Measurements from ENCODE around the gene ABCA6.

The ABCA6 gene

GRCh38 chr17:69046121-69046807, 95.4 kb downstream of the ABCA6 start:
- no peak for DNase-seq (ENCODE audit: low spot score)

GRCh38 chr17:69045646-69046045, 96.0 kb downstream of the ABCA6 start:
- no peak for DNase-seq (ENCODE audit: low spot score)

GRCh38 chr17:69044371-69044770, 97.3 kb downstream of the ABCA6 start:
- no peak for DNase-seq (ENCODE audit: low spot score)

- DNase-seq (ENCODE audit: low spot score), result no peak
Measured at GRCh38 chr17:69043098-69043734, 98.5 kb downstream of the ABCA6 start.

GRCh38 chr17:69042308-69042707, 99.4 kb downstream of the ABCA6 start:
- DNase-seq (ENCODE audit: low spot score), result no peak

GRCh38 chr17:69031839-69032238, 109.9 kb downstream of the ABCA6 start:
- DNase-seq (ENCODE audit: low spot score), result no peak

GRCh38 chr17:69030169-69030568, 111.5 kb downstream of the ABCA6 start:
- DNase-seq (ENCODE audit: low spot score), result no peak

Measured in ecto neural progenitor cell (in vitro differentiated cells).